HEK293 (cell line): Measurements from ENCODE around the gene DYNLT4.

Source experiments
- KLF1 ChIP-seq: fragments of 450-650 bp; formaldehyde crosslinking; IDR thresholded peaks from 2 replicates; pipeline ENCODE4 v1.5.1; 2016; ENCODE audit warnings: missing biosample characterization, missing genetic modification characterization
- MZF1 ChIP-seq: fragments of 450-650 bp; formaldehyde crosslinking; IDR thresholded peaks from 2 replicates; pipeline ENCODE4 v1.5.1; 2017; ENCODE audit warnings: missing biosample characterization, missing genetic modification characterization, borderline replicate concordance
- PRDM1 ChIP-seq: fragments of 450-650 bp; formaldehyde crosslinking; IDR thresholded peaks from 2 replicates; pipeline ENCODE4; 2016; ENCODE audit warnings: missing biosample characterization, missing genetic modification characterization
- SCRT2 ChIP-seq: fragments of 450-650 bp; formaldehyde crosslinking; IDR thresholded peaks from 2 replicates; pipeline ENCODE4 v1.5.1; 2016; ENCODE audit warnings: missing biosample characterization, missing genetic modification characterization
- SETDB1 ChIP-seq: IDR thresholded peaks from one replicate; pipeline ENCODE4 v1.6.1; 2017; ENCODE audit warnings: mild to moderate bottlenecking, low read length, moderate library complexity, mixed read lengths; ENCODE audit not compliant: insufficient read length
- SP3 ChIP-seq: fragments of 450-650 bp; formaldehyde crosslinking; IDR thresholded peaks from 2 replicates; pipeline ENCODE4 v1.5.1; 2016; ENCODE audit warnings: missing biosample characterization, missing genetic modification characterization
- ZBTB1 ChIP-seq: fragments of 450-650 bp; formaldehyde crosslinking; IDR thresholded peaks from 2 replicates; pipeline ENCODE4 v1.5.1; 2016; ENCODE audit warnings: missing biosample characterization, missing genetic modification characterization
- ZBTB21 ChIP-seq: fragments of 450-650 bp; formaldehyde crosslinking; IDR thresholded peaks from 2 replicates; pipeline ENCODE4 v1.5.1; 2017; ENCODE audit warnings: missing biosample characterization, missing genetic modification characterization
- ZFP69B ChIP-seq: fragments of 450-650 bp; formaldehyde crosslinking; IDR thresholded peaks from 2 replicates; pipeline ENCODE4 v1.5.1; 2016; ENCODE audit warnings: missing biosample characterization, missing genetic modification characterization
- ZNF121 ChIP-seq: fragments of 450-650 bp; formaldehyde crosslinking; IDR thresholded peaks from 2 replicates; pipeline ENCODE4 v1.5.1; 2016; ENCODE audit warnings: missing biosample characterization, missing genetic modification characterization
- ZNF132 ChIP-seq: fragments of 450-650 bp; formaldehyde crosslinking; IDR thresholded peaks from 2 replicates; pipeline ENCODE4 v1.5.1; 2017; ENCODE audit warnings: missing biosample characterization, missing genetic modification characterization, borderline replicate concordance
- ZNF138 ChIP-seq: fragments of 450-650 bp; formaldehyde crosslinking; IDR thresholded peaks from 2 replicates; pipeline ENCODE4 v1.5.1; 2016; ENCODE audit warnings: missing biosample characterization, missing genetic modification characterization, borderline replicate concordance
- ZNF169 ChIP-seq: fragments of 450-650 bp; formaldehyde crosslinking; IDR thresholded peaks from 2 replicates; pipeline ENCODE4 v1.5.1; 2016; ENCODE audit warnings: missing biosample characterization, missing genetic modification characterization
- ZNF184 ChIP-seq: fragments of 450-650 bp; IDR thresholded peaks from 2 replicates; pipeline ENCODE4 v1.5.1; 2018; ENCODE audit warnings: missing biosample characterization, mild to moderate bottlenecking, missing genetic modification characterization
- ZNF19 ChIP-seq: fragments of 450-650 bp; formaldehyde crosslinking; IDR thresholded peaks from 2 replicates; pipeline ENCODE4; 2016; ENCODE audit warnings: missing biosample characterization, missing genetic modification characterization, low read depth
- ZNF214 ChIP-seq: fragments of 450-650 bp; formaldehyde crosslinking; IDR thresholded peaks from 2 replicates; pipeline ENCODE4 v1.5.1; 2017; ENCODE audit warnings: missing biosample characterization, mild to moderate bottlenecking, missing genetic modification characterization, borderline replicate concordance
- ZNF324 ChIP-seq: fragments of 450-650 bp; formaldehyde crosslinking; IDR thresholded peaks from 2 replicates; pipeline ENCODE4 v1.5.1; 2016; ENCODE audit warnings: missing biosample characterization, missing genetic modification characterization
- ZNF501 ChIP-seq: fragments of 450-650 bp; formaldehyde crosslinking; IDR thresholded peaks from 2 replicates; pipeline ENCODE4 v1.5.1; 2016; ENCODE audit warnings: missing biosample characterization, missing genetic modification characterization
- ZNF530 ChIP-seq: fragments of 450-650 bp; formaldehyde crosslinking; IDR thresholded peaks from 2 replicates; pipeline ENCODE4 v1.5.1; 2016; ENCODE audit warnings: low read depth, missing biosample characterization, missing genetic modification characterization
- ZNF555 ChIP-seq: fragments of 450-650 bp; formaldehyde crosslinking; conservative IDR thresholded peaks from 2 replicates; pipeline ENCODE4 v1.5.1; 2017; ENCODE audit warnings: missing biosample characterization, mild to moderate bottlenecking, missing genetic modification characterization, inconsistent platforms
- ZNF658 ChIP-seq: fragments of 450-650 bp; formaldehyde crosslinking; IDR thresholded peaks from 2 replicates; pipeline ENCODE4; 2016; ENCODE audit warnings: missing biosample characterization, missing genetic modification characterization
- ZNF660 ChIP-seq: fragments of 450-650 bp; IDR thresholded peaks from 2 replicates; pipeline ENCODE4 v1.5.1; 2018; ENCODE audit warnings: missing biosample characterization, mild to moderate bottlenecking, missing genetic modification characterization
- ZNF76 ChIP-seq: fragments of 450-650 bp; formaldehyde crosslinking; IDR thresholded peaks from 2 replicates; pipeline ENCODE4; 2016; ENCODE audit warnings: low read depth, missing biosample characterization, missing genetic modification characterization, borderline replicate concordance
- ZNF768 ChIP-seq: fragments of 450-650 bp; formaldehyde crosslinking; IDR thresholded peaks from 2 replicates; pipeline ENCODE4 v1.5.1; 2018; ENCODE audit warnings: missing biosample characterization, mild to moderate bottlenecking, missing genetic modification characterization
- ZNF837 ChIP-seq: fragments of 450-650 bp; formaldehyde crosslinking; IDR thresholded peaks from 2 replicates; pipeline ENCODE4 v1.5.1; 2016; ENCODE audit warnings: missing biosample characterization, missing genetic modification characterization
- TF ChIP-seq, protein P1 (sequence below): fragments of 450-650 bp; formaldehyde crosslinking; IDR thresholded peaks from 2 replicates; pipeline ENCODE4 v1.5.1; 2016; ENCODE audit warnings: missing biosample characterization, missing genetic modification characterization
- TF ChIP-seq, protein P2 (sequence below): fragments of 450-650 bp; formaldehyde crosslinking; IDR thresholded peaks from 2 replicates; pipeline ENCODE4 v1.5.1; 2017; ENCODE audit warnings: missing biosample characterization, missing genetic modification characterization
- TF ChIP-seq, protein P3 (sequence below): fragments of 450-650 bp; formaldehyde crosslinking; IDR thresholded peaks from 2 replicates; pipeline ENCODE4 v1.5.0; 2017; ENCODE audit warnings: missing biosample characterization, missing genetic modification characterization, borderline replicate concordance
- TF ChIP-seq, protein P4 (sequence below): fragments of 450-650 bp; formaldehyde crosslinking; IDR thresholded peaks from 2 replicates; pipeline ENCODE4 v1.5.1; 2016; ENCODE audit warnings: missing biosample characterization, missing genetic modification characterization
- TF ChIP-seq, protein P5 (sequence below): fragments of 450-650 bp; formaldehyde crosslinking; IDR thresholded peaks from 2 replicates; pipeline ENCODE4 v1.5.1; 2016; ENCODE audit warnings: missing biosample characterization, missing genetic modification characterization
- TF ChIP-seq, protein P6 (sequence below): sonication (generic); formaldehyde crosslinking; IDR thresholded peaks from 2 replicates; pipeline ENCODE4 v1.8.1; 2022; ENCODE audit warnings: mild to moderate bottlenecking, moderate library complexity, missing genetic modification reagents

Gene DYNLT4

DNA sequence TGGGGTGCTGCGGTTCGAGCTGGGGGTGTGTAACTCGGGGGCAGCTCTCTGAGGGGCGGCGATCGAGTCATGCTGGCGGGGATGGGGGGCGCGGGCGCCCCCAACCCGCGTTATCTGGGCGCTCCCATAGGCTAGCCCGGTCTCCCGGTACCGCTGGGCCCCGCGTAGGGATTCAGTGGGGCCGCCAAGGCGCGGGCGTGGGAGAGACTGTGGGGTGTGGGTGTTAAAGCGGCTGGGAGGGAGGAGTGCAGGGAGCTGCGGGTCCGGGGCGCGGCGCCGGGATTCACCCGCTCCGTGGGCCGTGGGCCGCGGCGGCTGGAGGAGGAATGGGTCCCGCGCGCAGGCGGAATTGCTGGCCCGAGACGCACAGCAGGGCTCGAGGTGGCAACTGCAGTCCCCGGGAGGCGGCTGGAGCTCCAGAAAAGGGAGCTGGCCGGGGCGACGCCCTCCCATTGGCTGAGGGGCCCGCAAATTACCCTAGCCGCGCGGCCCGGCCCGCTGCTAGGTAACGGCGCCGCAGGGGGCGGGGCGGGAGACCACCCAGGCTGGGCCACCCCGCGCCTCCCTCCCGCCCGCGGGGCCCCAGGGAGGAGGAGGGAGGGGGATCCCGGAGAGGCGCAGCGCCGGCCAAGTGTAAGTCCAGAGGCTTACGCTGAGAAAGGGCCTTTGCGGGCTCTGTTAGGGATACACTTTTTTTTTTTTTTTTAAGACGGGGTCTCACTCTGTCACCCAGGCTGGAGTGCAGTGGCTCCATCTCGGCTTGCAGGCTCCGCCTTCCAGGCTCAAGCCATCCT, 35.9 kb upstream of the DYNLT4 start, which contains the start of gene PTCH2 (continued):
- TF ChIP-seq ZNF324 (0 out of 2 replicates have a peak, but pooled peaks have one; percentile 29), ZNF530 (tag by site-specific recombination) (no peak), KLF1 (tag by site-specific recombination) (peak; percentile 48; the same call in 1 of the 2 replicates), ZBTB1 (tag by site-specific recombination) (0 out of 2 replicates have a peak, but pooled peaks have one; percentile 14), ZNF76 (peak; percentile 34; the same call in 1 of the 2 replicates), PRDM1 (no peak), ZNF169 (tag by site-specific recombination) (no peak), ZBTB21 (tag by site-specific recombination) (no peak), ZNF658 (tag by site-specific recombination) (no peak), ZNF184 (tag by site-specific recombination) (no peak), ZNF214 (no peak), ZNF660 (peak; percentile 82; the same call in 1 of the 2 replicates), ZNF19 (tag by site-specific recombination) (no peak), ZNF768 (no peak; the same call in 1 of the 2 replicates), SCRT2 (tag by site-specific recombination) (no peak), ZNF555 (no peak), ZNF501 (tag by site-specific recombination) (peak; percentile 83), ZFP69B (tag by site-specific recombination) (peak; percentile 87), SETDB1 (no peak), ZNF138 (tag by site-specific recombination) (no peak), ZNF837 (peak; percentile 62; the same call in 1 of the 2 replicates), ZNF121 (tag by site-specific recombination) (no peak), MZF1 (tag by site-specific recombination) (peak; percentile 58; the same call in 1 of the 2 replicates), SP3 (tag by site-specific recombination) (peak; percentile 64), ZNF132 (tag by site-specific recombination) (no peak)
- TF ChIP-seq, protein P1, sequence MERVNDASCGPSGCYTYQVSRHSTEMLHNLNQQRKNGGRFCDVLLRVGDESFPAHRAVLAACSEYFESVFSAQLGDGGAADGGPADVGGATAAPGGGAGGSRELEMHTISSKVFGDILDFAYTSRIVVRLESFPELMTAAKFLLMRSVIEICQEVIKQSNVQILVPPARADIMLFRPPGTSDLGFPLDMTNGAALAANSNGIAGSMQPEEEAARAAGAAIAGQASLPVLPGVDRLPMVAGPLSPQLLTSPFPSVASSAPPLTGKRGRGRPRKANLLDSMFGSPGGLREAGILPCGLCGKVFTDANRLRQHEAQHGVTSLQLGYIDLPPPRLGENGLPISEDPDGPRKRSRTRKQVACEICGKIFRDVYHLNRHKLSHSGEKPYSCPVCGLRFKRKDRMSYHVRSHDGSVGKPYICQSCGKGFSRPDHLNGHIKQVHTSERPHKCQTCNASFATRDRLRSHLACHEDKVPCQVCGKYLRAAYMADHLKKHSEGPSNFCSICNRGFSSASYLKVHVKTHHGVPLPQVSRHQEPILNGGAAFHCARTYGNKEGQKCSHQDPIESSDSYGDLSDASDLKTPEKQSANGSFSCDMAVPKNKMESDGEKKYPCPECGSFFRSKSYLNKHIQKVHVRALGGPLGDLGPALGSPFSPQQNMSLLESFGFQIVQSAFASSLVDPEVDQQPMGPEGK (tag by site-specific recombination): peak; percentile 83
- TF ChIP-seq, protein P2, sequence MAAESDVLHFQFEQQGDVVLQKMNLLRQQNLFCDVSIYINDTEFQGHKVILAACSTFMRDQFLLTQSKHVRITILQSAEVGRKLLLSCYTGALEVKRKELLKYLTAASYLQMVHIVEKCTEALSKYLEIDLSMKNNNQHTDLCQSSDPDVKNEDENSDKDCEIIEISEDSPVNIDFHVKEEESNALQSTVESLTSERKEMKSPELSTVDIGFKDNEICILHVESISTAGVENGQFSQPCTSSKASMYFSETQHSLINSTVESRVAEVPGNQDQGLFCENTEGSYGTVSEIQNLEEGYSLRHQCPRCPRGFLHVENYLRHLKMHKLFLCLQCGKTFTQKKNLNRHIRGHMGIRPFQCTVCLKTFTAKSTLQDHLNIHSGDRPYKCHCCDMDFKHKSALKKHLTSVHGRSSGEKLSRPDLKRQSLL: peak; percentile 57
- TF ChIP-seq, protein P3, sequence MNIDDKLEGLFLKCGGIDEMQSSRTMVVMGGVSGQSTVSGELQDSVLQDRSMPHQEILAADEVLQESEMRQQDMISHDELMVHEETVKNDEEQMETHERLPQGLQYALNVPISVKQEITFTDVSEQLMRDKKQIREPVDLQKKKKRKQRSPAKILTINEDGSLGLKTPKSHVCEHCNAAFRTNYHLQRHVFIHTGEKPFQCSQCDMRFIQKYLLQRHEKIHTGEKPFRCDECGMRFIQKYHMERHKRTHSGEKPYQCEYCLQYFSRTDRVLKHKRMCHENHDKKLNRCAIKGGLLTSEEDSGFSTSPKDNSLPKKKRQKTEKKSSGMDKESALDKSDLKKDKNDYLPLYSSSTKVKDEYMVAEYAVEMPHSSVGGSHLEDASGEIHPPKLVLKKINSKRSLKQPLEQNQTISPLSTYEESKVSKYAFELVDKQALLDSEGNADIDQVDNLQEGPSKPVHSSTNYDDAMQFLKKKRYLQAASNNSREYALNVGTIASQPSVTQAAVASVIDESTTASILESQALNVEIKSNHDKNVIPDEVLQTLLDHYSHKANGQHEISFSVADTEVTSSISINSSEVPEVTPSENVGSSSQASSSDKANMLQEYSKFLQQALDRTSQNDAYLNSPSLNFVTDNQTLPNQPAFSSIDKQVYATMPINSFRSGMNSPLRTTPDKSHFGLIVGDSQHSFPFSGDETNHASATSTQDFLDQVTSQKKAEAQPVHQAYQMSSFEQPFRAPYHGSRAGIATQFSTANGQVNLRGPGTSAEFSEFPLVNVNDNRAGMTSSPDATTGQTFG (tag by site-specific recombination): no peak
- TF ChIP-seq, protein P4, sequence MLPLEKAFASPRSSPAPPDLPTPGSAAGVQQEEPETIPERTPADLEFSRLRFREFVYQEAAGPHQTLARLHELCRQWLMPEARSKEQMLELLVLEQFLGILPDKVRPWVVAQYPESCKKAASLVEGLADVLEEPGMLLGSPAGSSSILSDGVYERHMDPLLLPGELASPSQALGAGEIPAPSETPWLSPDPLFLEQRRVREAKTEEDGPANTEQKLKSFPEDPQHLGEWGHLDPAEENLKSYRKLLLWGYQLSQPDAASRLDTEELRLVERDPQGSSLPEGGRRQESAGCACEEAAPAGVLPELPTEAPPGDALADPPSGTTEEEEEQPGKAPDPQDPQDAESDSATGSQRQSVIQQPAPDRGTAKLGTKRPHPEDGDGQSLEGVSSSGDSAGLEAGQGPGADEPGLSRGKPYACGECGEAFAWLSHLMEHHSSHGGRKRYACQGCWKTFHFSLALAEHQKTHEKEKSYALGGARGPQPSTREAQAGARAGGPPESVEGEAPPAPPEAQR (tag by site-specific recombination): no peak
- TF ChIP-seq, protein P5, sequence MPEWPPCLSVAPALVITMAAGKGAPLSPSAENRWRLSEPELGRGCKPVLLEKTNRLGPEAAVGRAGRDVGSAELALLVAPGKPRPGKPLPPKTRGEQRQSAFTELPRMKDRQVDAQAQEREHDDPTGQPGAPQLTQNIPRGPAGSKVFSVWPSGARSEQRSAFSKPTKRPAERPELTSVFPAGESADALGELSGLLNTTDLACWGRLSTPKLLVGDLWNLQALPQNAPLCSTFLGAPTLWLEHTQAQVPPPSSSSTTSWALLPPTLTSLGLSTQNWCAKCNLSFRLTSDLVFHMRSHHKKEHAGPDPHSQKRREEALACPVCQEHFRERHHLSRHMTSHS (tag by site-specific recombination): no peak
- TF ChIP-seq, protein P6, sequence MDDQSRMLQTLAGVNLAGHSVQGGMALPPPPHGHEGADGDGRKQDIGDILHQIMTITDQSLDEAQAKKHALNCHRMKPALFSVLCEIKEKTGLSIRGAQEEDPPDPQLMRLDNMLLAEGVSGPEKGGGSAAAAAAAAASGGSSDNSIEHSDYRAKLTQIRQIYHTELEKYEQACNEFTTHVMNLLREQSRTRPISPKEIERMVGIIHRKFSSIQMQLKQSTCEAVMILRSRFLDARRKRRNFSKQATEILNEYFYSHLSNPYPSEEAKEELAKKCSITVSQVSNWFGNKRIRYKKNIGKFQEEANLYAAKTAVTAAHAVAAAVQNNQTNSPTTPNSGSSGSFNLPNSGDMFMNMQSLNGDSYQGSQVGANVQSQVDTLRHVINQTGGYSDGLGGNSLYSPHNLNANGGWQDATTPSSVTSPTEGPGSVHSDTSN (CRISPR knock-in tag): no peak; the same call in 1 of the 2 replicates
